ENCODE results near the gene WWOX. TPM values are rescaled to one million over a fixed set of nuclear protein-coding genes. Genes with fewer than 3 reads are reported as not detected.

WWOX gene
- total and polyA plus RNA-seq, 2 of the 13 experiments (the other 11 are each of a cell fraction or from before 2014, with no cell fraction given) = 9.1 to 37.4 TPM

DNA sequence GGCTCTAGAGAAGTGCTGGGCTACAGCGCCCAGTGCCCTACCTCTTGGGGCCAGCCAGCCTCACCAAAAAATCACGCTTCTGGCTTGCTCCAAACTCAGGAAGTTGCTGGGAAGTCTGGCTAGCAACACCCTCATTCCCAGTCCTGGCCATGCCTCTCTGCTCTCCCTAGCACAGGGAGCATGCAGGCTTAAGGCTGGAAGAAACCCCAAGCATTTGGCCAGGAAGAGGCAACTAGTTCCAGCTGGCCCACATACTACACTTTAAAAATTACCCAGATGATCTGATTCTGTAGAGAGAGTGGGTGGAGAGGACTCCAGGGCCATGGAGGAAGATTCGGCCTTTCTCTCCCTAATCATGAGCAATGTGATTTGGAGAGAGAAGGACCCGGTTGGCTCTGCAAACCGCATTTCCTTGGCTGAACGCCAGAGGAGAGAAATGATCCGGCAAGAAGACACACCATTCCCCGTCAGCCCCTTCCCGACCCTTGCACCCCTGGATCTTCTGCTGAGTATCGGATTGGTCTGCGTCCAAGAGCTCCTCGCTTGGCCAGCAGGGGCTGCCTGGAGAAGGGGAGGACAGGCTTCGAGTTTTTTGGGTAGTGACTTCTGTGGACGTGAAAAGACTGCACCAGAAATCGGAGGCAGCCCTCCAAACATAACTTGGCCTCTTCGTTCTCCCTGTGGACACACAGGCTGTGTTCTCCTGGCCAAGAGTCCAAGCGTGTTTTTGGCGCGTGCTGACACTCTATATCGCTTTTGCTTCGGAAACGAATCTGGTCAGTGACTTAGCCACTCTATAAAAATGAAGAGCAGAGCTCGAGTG is 406.3 kb downstream of the WWOX start (continued):
- TF ChIP-seq HNF1B (CRISPR knock-in tag; IDR thresholded peaks at IDR 0.05) (peak; percentile 12; the same call in 1 of the 2 replicates), CC2D1A (CRISPR knock-in tag; IDR thresholded peaks at IDR 0.05) (0 out of 2 replicates have a peak, but pooled peaks have one; percentile 50), BRCA1 (CRISPR knock-in tag; IDR thresholded peaks at IDR 0.05) (peak; percentile 53; the same call in 1 of the 2 replicates), KLF16 (CRISPR knock-in tag; IDR thresholded peaks at IDR 0.05) (no peak)

DNA sequence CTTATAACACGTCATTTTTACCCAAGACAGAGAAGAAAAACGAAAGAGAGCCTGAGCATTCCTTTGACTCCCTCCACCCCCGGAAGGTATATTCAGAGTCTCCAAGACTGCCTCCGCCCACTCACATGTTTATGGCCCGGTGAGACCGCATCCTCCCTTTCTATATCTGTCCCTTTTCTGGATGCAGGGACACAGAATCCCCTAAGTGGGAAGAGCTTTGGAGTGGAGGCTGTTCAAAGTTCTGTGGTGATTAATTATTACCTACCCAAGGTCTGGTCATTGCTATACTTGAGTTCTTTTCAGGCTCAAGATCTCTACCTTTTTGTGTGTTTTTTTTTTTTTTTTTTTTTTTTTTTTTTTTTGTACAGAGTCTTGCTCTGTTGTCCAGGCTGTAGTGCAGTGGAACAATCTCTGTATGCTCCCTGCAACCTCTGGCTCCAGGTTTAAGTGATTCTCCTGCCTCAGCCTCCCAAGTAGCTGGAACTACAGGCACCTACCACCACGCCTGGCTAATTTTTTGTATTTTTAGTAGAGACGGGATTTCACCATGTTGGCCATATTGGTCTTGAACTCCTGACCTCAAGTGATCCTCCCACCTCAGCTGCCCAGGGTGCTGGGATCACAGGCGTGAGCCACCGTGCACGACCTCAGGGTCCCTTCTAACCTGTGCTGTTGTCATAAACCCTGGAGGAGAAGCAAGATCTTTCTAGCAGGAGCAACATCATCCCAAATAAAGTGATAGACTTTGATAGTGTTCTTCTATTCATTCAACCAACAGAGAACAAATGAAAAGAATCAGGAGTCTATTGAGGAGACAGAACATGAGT is 407.1 kb downstream of the WWOX start:
- Histone ChIP-seq H3K79me2 (ENCODE audit: insufficient read depth, low read length) (no peaks in the 10 kb centered on the region), H3K9me3 (ENCODE audit: low read length) (no peaks in the 10 kb centered on the region), H3K9ac (ENCODE audit: insufficient read depth, low read depth, low read length) (peak overlapping the region; percentile 71), H4K20me1 (ENCODE audit: insufficient read depth, low read length) (no peaks in the 10 kb centered on the region), H3K4me2 (ENCODE audit: low read depth, low read length) (peak overlapping the region; percentile 94), H2AFZ (ENCODE audit: low read length) (peak overlapping the region; percentile 50), H3K4me1 (ENCODE audit: insufficient read depth, low read length) (peaks cover 50% of the 10 kb centered on the region), H3K27ac (ENCODE audit: extremely low read length, insufficient read depth, low read length) (peak overlapping the region; percentile 88), H3K27me3 (ENCODE audit: control insufficient read depth in 1 of 2, insufficient read depth in 2 of 2, low read length in 2 of 2) (no peaks in the 10 kb centered on the region), H3K4me3 (replicated peaks in 1 of 3; ENCODE audit: insufficient read depth in 1 of 3, low read depth in 2 of 3, low read length in 3 of 3) (peak overlapping the region; percentile 64 to 74 (median 73)), H3K36me3 (replicated peaks in 1 of 2; ENCODE audit: control insufficient read depth in 1 of 2, insufficient read depth in 2 of 2, low read length in 2 of 2) (no peaks in the 10 kb centered on the region)
- DNase-seq (ENCODE audit: low spot score) = peak; percentile 63
- in situ Hi-C loops (cut with HindIII; ENCODE audit: extremely low pct_ligation_motif_present, low pct_unique_long_range_greater_than_20kb) (loop anchor here (25.0 kb wide), 1 partner anchor 1106 kb away; the partner anchor contains the start of gene MAF), intact Hi-C loops (cut with micrococcal nuclease; ENCODE audit: unreplicated experiment) (loop anchor here (5.0 to 10.0 kb wide), 5 partner anchors 86 to 1098 kb away; partner anchors contain the start of gene MAF)
- peak; percentile 81 for FAIRE-seq
- 13% methylated on average over 11 of the region's 11 CpGs for WGBS (ENCODE audit: low lambda C conversion rate)
- TSS peak; percentile 74 for BruUV-seq (replicated peaks)
- ChIA-PET POLR2A (interaction anchor here (0.7 to 3.8 kb wide), 24 partner anchors 8 to 542 kb away, joined by 3 to 88 read pairs (median 4); no protein-coding TSS in a partner anchor), CTCF (ENCODE audit: low intra/inter-chr PET ratio, low total read pairs) (no interaction called here)
- peak; percentile 72 for ATAC-seq
- peak; percentile 62 for TF ChIP-seq PAXIP1 (CRISPR knock-in tag; conservative IDR thresholded peaks at IDR 0.05)
- peak; percentile 2; the same call in 1 of the 2 replicates for TF ChIP-seq ZNF777 (CRISPR knock-in tag; IDR thresholded peaks at IDR 0.05)
- TF ChIP-seq ZNF563 (CRISPR knock-in tag; IDR thresholded peaks at IDR 0.05) = no peak
- TF ChIP-seq ETS1 (CRISPR knock-in tag; IDR thresholded peaks at IDR 0.05) = no peak
- no peak for TF ChIP-seq ZNF44 (CRISPR knock-in tag; IDR thresholded peaks at IDR 0.05)
- TF ChIP-seq, protein P1, sequence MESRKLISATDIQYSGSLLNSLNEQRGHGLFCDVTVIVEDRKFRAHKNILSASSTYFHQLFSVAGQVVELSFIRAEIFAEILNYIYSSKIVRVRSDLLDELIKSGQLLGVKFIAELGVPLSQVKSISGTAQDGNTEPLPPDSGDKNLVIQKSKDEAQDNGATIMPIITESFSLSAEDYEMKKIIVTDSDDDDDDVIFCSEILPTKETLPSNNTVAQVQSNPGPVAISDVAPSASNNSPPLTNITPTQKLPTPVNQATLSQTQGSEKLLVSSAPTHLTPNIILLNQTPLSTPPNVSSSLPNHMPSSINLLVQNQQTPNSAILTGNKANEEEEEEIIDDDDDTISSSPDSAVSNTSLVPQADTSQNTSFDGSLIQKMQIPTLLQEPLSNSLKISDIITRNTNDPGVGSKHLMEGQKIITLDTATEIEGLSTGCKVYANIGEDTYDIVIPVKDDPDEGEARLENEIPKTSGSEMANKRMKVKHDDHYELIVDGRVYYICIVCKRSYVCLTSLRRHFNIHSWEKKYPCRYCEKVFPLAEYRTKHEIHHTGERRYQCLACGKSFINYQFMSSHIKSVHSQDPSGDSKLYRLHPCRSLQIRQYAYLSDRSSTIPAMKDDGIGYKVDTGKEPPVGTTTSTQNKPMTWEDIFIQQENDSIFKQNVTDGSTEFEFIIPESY (CRISPR knock-in tag; IDR thresholded peaks at IDR 0.05) = peak; percentile 72
- peak; percentile 30; the same call in 1 of the 2 replicates for TF ChIP-seq ZMYM3 (CRISPR knock-in tag; IDR thresholded peaks at IDR 0.05)
